ENCODE measurements around the gene PPAT. TPM values are rescaled to one million over a fixed set of nuclear protein-coding genes. Genes with fewer than 3 reads are reported as not detected.

Gene PPAT
- total RNA-seq, 1 donor from 2014 or later, result 60.1 TPM

DNA sequence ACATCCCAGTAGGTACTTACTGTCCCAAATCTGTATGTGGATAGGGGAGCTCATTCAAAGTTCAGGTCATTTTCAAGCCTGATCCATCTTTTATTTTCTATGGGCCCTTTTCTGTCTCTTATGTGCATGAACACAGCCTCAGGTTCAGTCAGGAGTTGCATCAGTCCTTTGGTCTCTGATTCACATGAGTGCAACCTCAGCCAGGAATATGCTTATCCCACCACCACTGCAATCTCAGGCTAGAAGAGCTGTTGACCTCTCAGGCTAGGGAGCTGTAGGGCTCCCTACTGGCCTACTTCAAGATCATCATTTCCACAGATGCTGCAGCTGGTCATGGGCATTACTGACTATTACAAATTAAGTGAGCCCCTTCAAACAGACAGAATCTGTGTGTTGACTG is 75.3 kb downstream of the PPAT start:
- intact Hi-C loops (cut with micrococcal nuclease), result no loop called here
- no peaks in the 10 kb centered on the region for H3K4me1 Mint-ChIP-seq (ENCODE audit: low read depth)
- H3K27ac Mint-ChIP-seq, result no peak overlapping the region
- H3K27me3 Mint-ChIP-seq (ENCODE audit: insufficient read depth), result no peaks in the 10 kb centered on the region
- no peak overlapping the region for H3K4me3 Mint-ChIP-seq
- no peak for DNase-seq (ENCODE audit: low spot score)
- peaks cover 5% of the 10 kb centered on the region for H3K36me3 Mint-ChIP-seq (ENCODE audit: low read depth)
- peaks cover 6% of the 10 kb centered on the region for H3K9me3 Mint-ChIP-seq

DNA sequence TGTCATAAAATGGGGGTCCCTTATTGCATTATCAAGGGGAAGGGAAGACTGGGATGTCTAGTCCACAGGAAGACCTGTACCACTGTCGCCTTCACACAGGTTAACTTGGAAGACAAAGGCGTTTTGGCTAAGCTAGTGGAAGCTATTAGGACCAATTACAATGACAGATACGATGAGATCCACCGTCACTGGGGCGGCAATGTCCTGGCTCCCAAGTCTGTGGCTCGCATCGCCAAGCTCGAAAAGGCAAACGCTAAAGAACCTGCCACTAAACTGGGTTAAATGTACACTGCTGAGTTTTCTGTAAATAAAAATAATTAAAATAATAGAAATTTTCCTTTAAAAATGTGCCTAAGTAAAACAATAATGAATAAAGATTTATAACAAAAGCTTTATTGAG is 78.8 kb downstream of the PPAT start:
- intact Hi-C loops (cut with micrococcal nuclease), result no loop called here
- DNase-seq (ENCODE audit: low spot score), result no peak
- H3K4me1 Mint-ChIP-seq (ENCODE audit: low read depth), result no peaks in the 10 kb centered on the region
- no peak overlapping the region for H3K4me3 Mint-ChIP-seq
- H3K36me3 Mint-ChIP-seq (ENCODE audit: low read depth), result peaks cover 2% of the 10 kb centered on the region
- H3K9me3 Mint-ChIP-seq, result no peaks in the 10 kb centered on the region
- no peaks in the 10 kb centered on the region for H3K27me3 Mint-ChIP-seq (ENCODE audit: insufficient read depth)
- H3K27ac Mint-ChIP-seq, result no peak overlapping the region

DNA sequence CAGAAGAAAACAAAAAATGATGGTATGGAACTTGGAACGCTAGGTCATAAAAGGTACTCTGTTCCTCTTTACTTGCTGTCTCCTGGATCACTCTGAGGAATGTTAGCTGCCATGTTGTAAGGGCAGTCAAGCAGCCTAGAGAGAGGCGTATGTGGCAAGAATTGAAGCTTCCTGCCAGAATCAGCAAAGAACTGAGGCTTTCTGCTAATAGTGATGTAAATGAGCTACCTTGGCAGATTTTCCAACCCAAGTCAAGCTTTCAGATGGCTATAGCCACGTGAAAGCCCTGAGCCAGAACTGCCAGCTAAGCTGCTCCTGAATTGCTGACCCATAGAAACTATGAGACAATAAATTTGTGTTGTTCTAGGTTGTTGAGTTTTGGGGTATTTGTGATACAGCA is 86.8 kb downstream of the PPAT start:
- Mint-ChIP-seq H3K4me1 (ENCODE audit: low read depth) (peaks cover 5% of the 10 kb centered on the region), H3K27ac (no peak overlapping the region), H3K27me3 (ENCODE audit: insufficient read depth) (no peaks in the 10 kb centered on the region), H3K4me3 (no peak overlapping the region), H3K36me3 (ENCODE audit: low read depth) (peaks cover 4% of the 10 kb centered on the region), H3K9me3 (no peaks in the 10 kb centered on the region)
- intact Hi-C loops (cut with micrococcal nuclease), result no loop called here
- DNase-seq (ENCODE audit: low spot score), result no peak

DNA sequence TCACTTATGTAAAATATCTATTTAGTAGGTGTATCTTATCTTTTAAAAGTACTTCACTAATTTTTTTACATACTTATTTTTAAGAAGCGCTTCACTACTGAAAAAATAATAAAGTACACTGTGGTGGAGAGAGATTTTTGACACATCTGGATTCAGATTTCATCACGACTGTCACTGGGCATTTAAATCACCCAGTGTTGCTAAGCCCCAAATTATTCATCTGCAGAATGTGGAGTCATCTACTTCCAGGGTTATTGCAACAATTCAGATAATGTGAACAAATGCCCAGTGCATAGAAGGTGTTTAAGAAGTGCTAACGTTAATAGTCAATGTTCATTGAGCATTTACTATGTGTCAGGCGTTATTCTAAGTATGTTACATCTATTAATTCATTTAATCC is 90.0 kb downstream of the PPAT start:
- Mint-ChIP-seq H3K4me1 (ENCODE audit: low read depth) (peaks cover 5% of the 10 kb centered on the region), H3K9me3 (no peaks in the 10 kb centered on the region), H3K36me3 (ENCODE audit: low read depth) (peaks cover 9% of the 10 kb centered on the region), H3K27ac (no peak overlapping the region), H3K27me3 (ENCODE audit: insufficient read depth) (no peaks in the 10 kb centered on the region), H3K4me3 (no peak overlapping the region)
- intact Hi-C loops (cut with micrococcal nuclease), result no loop called here
- no peak for DNase-seq (ENCODE audit: low spot score)

Other genes with a start within 250 kb of the PPAT start
- 9.8 and 12.0 TPM in 2 replicates for gene AASDH, start 48.1 kb downstream of the PPAT start, total RNA-seq
- gene PAICS, start 645 bp upstream of the PPAT start, total RNA-seq, result 305 and 306 TPM in 2 replicates
- 199 and 211 TPM in 2 replicates for gene SRP72, start 32.0 kb upstream of the PPAT start, total RNA-seq
- gene ARL9, start 70.2 kb upstream of the PPAT start, total RNA-seq, result 0.13 and 0.32 TPM in 2 replicates
- gene HOPX, start 245.7 kb upstream of the PPAT start, total RNA-seq, result 121 and 128 TPM in 2 replicates

Data from activated T-helper 1 cell treated with anti-CD3 and anti-CD28 coated beads, Interleukin-12 subunit alpha, Interleukin-12 subunit beta, Interleukin-2, Interleukin-4 antibody, amounts not matched to agents 30 ng/mL and 10 ng/mL and 1 ng/mL, durations not matched to agents 14 hours and 24 hours and 36 hours (primary cell).